ENCODE measurements around the gene DAB2IP.

Gene DAB2IP

DNA sequence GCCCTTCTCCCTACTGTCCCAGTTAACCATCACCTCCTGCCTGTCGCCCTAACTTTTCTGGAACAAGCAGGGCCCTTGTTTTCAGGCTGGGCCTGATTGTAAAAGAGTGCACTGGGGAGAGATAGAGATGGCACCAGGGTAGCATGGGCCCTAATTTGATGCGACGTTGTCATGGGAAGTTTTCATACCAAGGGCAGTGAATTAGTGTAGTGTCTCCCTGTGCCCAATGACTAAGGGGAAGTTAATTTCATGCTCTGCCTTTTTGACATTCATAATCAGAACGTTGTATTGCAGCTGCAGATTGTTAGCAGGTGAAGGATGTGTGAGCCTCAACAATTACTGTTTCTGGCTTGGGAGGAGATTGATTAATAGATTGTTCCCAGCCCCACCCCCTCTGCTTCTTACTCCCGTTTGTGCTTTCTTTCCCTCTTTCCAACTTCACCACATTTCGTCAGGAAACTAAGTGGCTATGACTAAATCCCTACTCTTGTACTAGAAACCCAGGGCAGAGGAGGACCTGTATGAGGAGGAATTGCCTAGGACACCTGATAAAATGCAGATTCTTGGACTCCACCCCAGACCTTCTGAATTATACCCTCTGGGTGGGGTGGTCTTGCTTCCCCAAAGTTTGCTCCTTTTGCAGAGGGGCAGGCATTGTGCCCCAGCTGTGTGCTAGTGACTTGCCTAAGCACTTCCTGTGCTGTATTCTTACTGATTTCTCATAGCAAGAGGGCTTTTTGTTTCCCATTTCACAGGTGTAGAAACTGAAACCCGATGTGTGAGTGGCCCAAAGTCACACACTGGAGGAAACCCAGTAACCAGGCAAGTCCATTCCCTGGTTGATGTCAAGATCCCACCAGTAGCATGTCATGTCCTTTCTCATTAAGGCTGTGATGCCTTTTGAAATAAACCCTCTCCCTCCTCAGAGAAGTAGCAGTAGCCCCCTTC is 56.3 kb downstream of the DAB2IP start:
- DNase-seq = no peak

DNA sequence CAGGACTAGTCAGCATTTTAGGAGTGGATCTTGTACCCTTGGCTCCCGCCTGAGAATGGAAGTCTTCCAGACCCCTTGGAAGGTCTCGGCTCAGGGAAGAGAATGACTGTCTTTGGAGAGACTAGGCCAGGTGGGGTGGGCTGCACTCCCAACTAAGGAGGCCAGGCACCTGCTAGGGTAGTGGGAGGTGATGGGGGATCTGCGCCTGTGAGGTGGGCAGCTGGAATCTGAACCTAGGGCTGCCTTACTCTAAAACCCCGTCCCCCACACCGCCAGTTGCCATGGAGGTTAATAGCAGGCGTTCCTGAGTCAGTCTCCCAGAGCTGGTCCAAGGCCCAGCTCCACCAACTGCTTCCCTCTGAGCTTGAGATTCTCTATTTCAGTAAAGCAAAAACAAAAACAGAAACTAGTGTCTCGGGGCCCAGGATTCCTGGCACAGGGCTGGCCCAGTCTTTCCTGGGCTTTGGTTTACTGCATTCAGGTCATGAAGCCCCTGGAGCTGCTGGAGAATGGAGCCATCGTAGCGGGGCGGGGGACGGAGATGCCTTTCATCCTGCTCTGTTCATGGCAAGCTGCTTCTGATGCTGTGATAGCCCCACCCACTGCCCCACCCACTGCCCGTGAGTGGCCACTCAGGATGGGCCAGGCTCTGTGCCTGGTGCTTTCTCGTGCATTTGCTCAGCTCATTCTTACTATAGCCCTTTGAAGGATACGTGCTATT is 57.5 kb downstream of the DAB2IP start:
- DNase-seq = no peak

DNA sequence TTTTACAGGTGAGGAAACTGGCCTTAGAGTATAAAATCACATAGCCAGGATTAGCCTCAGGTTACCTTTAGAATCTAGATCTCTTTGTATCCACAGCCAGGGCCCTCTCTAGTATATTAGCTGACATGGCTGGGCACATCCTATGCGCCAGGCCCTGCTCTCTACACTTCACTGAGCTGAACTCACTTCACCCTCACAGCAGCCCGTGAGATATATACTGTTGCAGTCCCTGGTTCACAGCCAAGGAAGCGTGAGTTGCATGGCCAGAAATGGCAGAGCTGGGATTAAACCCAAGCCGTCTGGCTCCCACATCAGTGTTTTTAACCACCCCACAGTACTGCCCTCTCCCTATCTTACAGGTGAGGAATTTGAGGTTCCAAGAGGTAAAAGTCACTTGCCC is 58.4 kb downstream of the DAB2IP start:
- DNase-seq = no peak

DNA sequence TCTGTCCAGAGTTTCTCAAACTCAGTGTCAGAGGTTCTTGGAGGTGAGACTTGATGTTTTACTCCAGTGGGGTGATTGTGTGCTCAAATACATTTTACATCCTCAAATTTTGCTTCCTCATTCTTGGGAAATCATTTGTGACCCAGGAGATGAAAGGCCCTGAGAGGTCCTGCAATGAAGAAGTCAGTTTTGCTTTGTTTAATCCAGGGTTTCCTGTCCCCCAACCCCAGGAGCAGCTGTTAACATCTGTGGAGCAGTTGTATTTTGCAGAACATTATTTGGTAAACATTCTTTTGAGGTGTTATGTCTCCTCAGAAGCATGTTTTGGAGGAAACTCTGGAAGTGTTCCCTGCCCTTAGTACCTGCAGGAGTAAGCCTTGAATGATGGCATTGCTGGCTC is 59.8 kb downstream of the DAB2IP start:
- no peak for DNase-seq

DNA sequence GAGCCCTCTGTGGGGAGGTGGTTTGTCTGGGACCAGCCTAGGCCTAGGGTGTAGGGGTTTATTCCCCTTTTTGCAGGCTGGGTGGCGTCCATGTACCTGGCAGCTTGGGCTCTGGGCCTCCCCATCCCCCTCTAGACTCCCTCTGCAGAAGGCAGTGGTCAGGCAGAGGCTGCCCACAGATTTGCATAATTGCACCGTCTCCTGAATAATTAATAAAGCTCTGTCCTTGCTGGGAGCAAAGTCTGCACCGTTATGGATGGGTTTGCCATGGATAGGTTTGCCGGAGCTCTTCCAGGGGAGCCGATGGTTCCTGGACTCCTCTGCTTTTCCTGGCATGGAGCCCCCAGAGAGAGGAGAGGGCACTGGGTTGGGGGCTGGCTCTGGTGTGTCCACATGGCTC is 60.4 kb downstream of the DAB2IP start:
- DNase-seq = peak; percentile 17

- no peak for DNase-seq
Observed at GRCh38 chr9:121713400-121714070, 62.1 kb downstream of the DAB2IP start.

GRCh38 chr9:121714075-121714705 is 62.8 kb downstream of the DAB2IP start:
- DNase-seq = no peak

DNA sequence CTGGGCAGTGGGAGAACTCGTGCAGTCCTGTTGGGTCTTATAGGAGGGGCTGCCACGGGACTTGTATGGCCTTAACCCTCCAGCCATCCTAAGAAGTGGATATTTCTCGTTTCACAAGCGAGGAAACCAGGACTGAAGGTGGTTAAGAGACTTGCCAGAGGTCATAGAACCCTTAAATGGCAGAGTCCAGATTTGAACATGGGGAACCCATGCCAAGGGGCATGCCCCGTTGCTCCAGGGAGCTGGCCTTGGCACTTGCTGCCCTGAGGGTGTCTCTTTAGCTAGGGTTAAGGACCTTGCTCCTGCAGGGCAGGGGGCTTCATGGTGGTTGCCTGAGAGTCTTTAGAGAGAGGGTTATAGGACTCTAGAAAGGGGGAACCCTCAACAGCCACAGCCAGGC is 63.4 kb downstream of the DAB2IP start:
- DNase-seq = no peak

DNA sequence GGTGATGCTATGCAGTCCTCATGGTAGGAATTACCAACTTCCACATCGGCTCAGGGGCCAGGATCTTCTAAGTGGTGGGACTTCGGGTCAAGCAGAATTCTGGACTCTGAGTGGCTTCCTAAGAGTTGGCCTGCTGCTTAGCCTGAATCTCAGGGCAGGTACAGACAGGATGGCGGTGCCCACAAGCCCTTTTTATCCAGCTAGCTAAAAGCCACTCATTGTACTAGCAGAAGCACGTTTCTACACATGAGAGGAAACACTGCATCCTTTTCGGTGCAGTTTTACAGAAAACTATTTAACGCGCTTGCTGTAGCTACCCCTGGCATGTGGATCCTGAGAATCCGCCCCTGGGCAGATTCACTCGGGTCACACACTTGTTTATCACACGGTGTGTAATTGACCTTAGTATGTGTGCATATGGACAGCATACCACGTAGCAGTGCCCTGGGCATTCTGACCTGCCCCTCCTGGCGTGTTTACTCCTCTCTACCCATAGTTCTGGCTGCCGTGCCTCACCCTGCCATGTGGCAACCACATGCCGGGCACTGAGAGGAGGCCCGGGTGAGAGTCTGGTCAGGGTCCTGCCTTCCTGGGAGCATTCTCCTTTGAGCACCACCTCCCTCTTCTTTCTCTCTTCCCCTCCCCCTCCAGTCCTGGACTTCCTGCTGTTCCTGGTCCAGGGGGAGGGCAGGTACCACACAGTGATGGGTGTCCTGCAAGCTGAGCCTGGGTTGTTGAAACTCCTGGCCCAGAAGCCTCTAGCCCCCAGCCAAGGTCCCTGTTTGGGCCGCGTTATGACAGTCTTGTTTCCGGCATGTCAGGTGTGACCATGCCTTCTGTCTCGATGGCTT is 65.9 kb downstream of the DAB2IP start:
- DNase-seq = no peak

- DNase-seq = no peak
Observed at GRCh38 chr9:121718084-121718483, 66.7 kb downstream of the DAB2IP start.

GRCh38 chr9:121718501-121718900 is 67.1 kb downstream of the DAB2IP start:
- DNase-seq = no peak

DNA sequence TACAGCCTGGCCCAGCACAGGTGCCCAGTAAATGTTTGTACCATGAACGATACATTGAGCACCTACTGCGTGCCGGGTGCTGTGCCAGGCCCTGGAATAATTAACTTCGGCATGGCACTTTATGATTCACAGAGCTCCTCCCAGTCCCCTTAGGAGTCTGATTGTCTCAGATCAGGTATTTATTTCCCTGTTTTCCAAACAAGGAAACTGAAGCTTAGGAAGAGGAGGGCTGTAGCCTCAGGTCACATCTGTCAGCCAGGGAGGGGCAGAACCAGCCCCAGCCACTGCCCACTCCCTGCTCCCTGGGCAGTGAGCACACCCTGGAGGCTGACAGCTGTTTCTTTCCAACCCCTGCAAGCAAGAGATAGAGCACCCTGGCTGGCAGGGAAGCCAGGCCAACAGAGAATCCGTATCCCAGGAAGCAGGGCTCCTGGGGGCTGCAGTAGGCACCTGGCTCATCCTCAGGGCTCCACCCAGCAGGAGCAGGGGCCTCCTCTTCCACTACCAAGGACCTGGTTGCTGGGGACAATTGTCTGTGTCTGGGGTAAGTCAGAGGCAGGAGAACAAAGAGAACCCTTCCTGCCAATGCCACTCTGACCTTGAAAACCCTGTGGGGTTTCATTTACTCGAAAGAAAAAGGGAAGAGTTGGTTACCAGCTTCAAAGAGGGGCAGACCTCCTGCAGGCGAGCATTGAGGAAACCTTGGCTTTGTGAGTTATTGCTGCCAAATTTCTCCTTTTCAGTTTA is 69.0 kb downstream of the DAB2IP start:
- peak; percentile 73 for DNase-seq

DNA sequence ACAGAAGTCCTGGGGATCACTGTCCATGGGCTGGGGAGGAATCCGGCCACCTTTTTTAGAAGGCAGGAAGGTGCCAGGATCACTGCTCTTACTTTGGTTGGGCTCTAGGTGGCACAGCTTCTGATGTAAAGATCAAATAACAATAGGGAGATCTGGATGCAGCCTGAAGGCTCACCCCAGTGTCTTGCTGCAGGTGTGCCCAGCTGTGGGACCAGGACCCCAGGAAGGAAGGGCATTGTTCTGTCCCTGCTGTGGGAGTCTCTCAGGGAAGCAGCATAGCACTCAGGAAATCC is 69.6 kb downstream of the DAB2IP start:
- DNase-seq = peak; percentile 61

GRCh38 chr9:121721770-121722169 is 70.3 kb downstream of the DAB2IP start:
- no peak for DNase-seq

DNA sequence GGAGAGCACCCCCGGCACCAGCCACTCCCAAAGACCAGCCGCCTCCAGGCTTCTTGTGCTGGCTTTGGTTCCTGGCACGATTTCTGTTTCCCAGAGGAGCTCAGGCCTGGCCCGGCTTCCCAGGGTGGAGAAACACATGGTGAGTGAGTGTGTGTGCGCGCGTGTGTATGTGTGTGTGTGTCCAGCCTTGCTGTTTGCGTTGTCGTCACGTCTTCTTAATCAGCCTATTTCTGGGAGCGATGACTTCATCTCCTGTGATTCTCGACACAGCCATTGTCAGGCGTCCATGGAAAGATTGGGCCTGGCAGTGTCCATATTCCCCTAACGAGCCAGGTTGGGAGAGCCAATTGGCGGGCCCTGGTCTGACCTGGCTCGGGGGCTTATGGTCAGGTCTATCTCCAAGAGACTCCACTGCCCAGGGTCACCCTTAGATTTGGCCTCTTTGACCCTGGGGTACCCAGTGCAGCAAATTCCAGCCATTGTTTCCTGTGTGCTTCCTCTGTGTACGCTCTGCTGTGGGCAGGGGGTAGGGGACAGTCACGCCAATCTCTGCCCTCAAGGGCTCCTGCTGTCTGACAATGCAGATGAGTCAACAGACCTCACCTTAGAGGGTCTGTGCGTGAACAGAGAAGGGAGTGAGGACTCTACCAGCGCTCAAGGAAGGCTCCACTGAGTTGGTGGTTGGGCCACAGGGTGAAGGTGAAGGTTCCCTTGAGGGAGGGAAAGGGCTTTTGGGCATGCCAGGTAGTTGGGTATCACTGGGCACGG is 73.8 kb downstream of the DAB2IP start:
- no peak for DNase-seq

GRCh38 chr9:121727295-121728020 is 76.0 kb downstream of the DAB2IP start:
- no peak for DNase-seq

DNA sequence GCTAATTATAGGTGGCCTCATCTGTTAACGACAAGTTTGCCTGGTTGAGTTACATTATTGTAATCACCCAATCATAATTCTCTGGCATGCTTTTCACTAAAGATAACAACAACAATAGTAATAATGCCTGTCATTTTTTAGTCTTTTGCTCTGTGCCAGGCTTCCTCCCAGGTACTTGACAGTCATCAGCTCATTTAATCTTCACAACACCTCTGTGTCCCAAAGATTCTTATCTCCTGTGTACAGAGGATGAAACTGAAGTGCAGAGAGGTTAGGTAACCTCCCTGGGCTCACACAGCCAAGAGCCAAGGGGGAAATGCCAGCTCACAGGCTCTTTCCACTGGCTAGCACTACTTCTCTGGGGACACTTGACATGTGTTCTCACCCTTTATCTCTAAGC is 77.5 kb downstream of the DAB2IP start:
- no peak for DNase-seq

- DNase-seq = no peak
Observed at GRCh38 chr9:121729769-121730562, 78.5 kb downstream of the DAB2IP start.

DNA sequence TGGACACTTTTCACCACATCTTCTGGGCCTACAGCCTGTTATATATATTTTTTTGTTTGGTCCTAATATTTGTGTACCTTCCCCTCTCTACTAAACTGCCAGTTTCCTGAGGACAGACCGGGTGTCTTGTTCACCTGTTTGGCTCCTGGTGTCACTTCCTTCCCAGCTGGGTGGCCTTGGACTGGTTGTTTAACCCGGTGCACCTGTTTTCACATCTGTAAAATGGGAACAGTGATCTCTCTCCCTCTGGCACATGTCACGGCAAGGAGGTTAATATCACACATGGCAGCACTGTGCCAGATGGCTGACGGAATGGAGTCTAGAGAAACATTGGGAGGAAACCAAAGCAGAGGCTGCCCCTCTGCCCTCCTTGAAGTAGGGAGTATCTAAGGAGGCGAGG is 79.7 kb downstream of the DAB2IP start:
- no peak for DNase-seq
